OCI-LY7 (cell line): Measurements from ENCODE around the gene SPOCK1. TPM values are rescaled to one million over a fixed set of nuclear protein-coding genes. Genes with fewer than 3 reads are reported as not detected.

Experiments
- BruUV-seq: library from RNA; stranded (reverse); fragments of 400-500 nt; replicated peaks from 2 replicates; lab custom pipeline; 2021; lab: Mats Ljungman, UMichigan
- CTCF ChIA-PET: fragments of 300-600 bp; sonication (Branson Sonifier 250); formaldehyde crosslinking; loops from one replicate; lab custom pipeline; 2022; ENCODE audit warnings: antibody characterized with exemption; ENCODE audit not compliant: unreplicated experiment; lab: Charles Lee
- POLR2A ChIA-PET: fragments of 300-600 bp; sonication (Branson Sonifier 250); formaldehyde crosslinking; loops from one replicate; lab custom pipeline; 2022; ENCODE audit warnings: antibody characterized with exemption; lab: Charles Lee
- DNase-seq: peaks from one replicate; pipeline ENCODE4 v3.0.0-alpha.2; 2015; ENCODE audit warnings: low spot score
- H2AFZ ChIP-seq: fragments of 200-600 bp; sonication (generic), shearing (Covaris generic); 2 replicates; pipeline ENCODE4 v1.6.1; 2014; ENCODE audit warnings: mild to moderate bottlenecking, antibody characterized with exemption, low read length, moderate library complexity
- H3K27ac ChIP-seq: fragments of 200-600 bp; sonication (generic); 2 replicates; pipeline ENCODE4 v1.5.1; 2014; ENCODE audit warnings: mixed run types, low read depth, mild to moderate bottlenecking, moderate library complexity, low read length, inconsistent platforms; ENCODE audit not compliant: poor library complexity, severe bottlenecking
- H3K36me3 ChIP-seq: fragments of 200-600 bp; sonication (generic); 2 replicates; pipeline ENCODE4 v1.6.1; 2014; ENCODE audit warnings: mild to moderate bottlenecking, antibody characterized with exemption, low read length, moderate library complexity, mixed read lengths; ENCODE audit not compliant: insufficient read depth
- H3K4me1 ChIP-seq: fragments of 200-600 bp; sonication (generic); 2 replicates; pipeline ENCODE4 v1.5.1; 2014; ENCODE audit warnings: mild to moderate bottlenecking, low read length; ENCODE audit not compliant: insufficient read depth, poor library complexity, severe bottlenecking
- H3K4me2 ChIP-seq: fragments of 200-600 bp; sonication (generic); 2 replicates; pipeline ENCODE4 v1.6.1; 2014; ENCODE audit warnings: mild to moderate bottlenecking, low read length
- H3K4me3 ChIP-seq: fragments of 200-600 bp; sonication (generic); 2 replicates; pipeline ENCODE4 v1.5.1; 2014; ENCODE audit warnings: mild to moderate bottlenecking, low read depth, low read length; ENCODE audit not compliant: poor library complexity, severe bottlenecking
- H3K79me2 ChIP-seq: fragments of 200-600 bp; sonication (generic); 2 replicates; pipeline ENCODE4 v1.6.1; 2016; ENCODE audit warnings: low read depth, mild to moderate bottlenecking, low read length, moderate library complexity, mixed read lengths; ENCODE audit not compliant: insufficient read depth
- H3K9me2 ChIP-seq: fragments of 200-600 bp; sonication (generic); 2 replicates; pipeline ENCODE4 v1.6.1; 2016; ENCODE audit warnings: mild to moderate bottlenecking, low read length, mixed read lengths; ENCODE audit not compliant: insufficient read depth
- H3K9me3 ChIP-seq: fragments of 200-600 bp; sonication (generic); 2 replicates; pipeline ENCODE4 v1.6.1; 2014; ENCODE audit warnings: mild to moderate bottlenecking, mixed run types, low read length, mixed read lengths
- H4K20me1 ChIP-seq: fragments of 200-600 bp; sonication (generic); 2 replicates; pipeline ENCODE4 v1.6.1; 2014; ENCODE audit warnings: mild to moderate bottlenecking, antibody characterized with exemption, low read length, moderate library complexity, mixed read lengths; ENCODE audit not compliant: insufficient read depth
- EZH2phosphoT487 ChIP-seq: fragments of 200-600 bp; sonication (generic); IDR thresholded peaks from 2 replicates; pipeline ENCODE4 v1.6.1; 2018; ENCODE audit warnings: low read depth, borderline replicate concordance, mild to moderate bottlenecking, mixed run types, antibody characterized with exemption, low read length, moderate library complexity, mixed read lengths
- intact Hi-C: fragments of 100-400 bp; cut with micrococcal nuclease; formaldehyde crosslinking; loops from one replicate; pipeline ENCODE4 v1.10.0; 2022; ENCODE audit not compliant: unreplicated experiment
- total RNA-seq, 2 experiments: library from RNA; depleted of rRNA in 1 of 2; stranded (reverse); fragments of >200 nt in 1 of 2; shearing (Covaris generic) in 1 of 2; gene quantifications; 2 replicates each; pipeline ENCODE4 v1.2.3, GENCODE V29; 2014 to 2022
- TF ChIP-seq, protein P1 (sequence below): fragments of 200-600 bp; sonication (generic); conservative IDR thresholded peaks from 2 replicates; pipeline ENCODE4 v1.5.1; 2014; ENCODE audit warnings: mild to moderate bottlenecking, antibody characterized with exemption, low read length, moderate library complexity, mixed read lengths

Gene SPOCK1
- total RNA-seq, 2 experiments from 2014 or later = 0.29 to 1.5 TPM

DNA sequence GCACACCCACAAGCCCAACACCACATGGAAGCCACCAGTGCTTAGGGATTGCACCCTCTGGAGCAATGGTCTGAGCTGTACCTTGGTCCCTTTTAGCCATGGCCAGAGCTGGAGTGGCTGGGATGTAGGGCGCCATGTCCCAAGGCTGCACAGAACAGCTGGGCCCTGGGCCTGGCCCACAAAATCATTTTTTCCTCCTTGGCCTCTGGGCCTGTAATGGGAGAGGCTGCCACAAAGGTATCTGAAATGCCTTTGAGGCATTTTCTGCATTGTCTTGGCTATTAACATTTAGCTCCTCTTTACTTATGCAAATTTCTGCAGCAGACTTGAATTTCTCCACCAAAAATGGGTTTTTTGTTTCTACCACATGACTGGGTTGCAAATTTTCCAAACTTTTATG, 117.6 kb downstream of the SPOCK1 start:
- BruUV-seq = no TSS peak
- Histone ChIP-seq H3K27ac (no peak overlapping the region), H3K4me1 (no peaks in the 10 kb centered on the region), H2AFZ (no peak overlapping the region), H3K4me3 (no peak overlapping the region), H4K20me1 (no peaks in the 10 kb centered on the region), H3K9me3 (no peaks in the 10 kb centered on the region), H3K79me2 (no peaks in the 10 kb centered on the region), H3K9me2 (no peaks in the 10 kb centered on the region), H3K36me3 (no peaks in the 10 kb centered on the region), H3K4me2 (no peak overlapping the region)
- POLR2A ChIA-PET = no interaction called here
- DNase-seq = no peak
- CTCF ChIA-PET = no interaction called here
- intact Hi-C loops = no loop called here
- TF ChIP-seq, protein P1, sequence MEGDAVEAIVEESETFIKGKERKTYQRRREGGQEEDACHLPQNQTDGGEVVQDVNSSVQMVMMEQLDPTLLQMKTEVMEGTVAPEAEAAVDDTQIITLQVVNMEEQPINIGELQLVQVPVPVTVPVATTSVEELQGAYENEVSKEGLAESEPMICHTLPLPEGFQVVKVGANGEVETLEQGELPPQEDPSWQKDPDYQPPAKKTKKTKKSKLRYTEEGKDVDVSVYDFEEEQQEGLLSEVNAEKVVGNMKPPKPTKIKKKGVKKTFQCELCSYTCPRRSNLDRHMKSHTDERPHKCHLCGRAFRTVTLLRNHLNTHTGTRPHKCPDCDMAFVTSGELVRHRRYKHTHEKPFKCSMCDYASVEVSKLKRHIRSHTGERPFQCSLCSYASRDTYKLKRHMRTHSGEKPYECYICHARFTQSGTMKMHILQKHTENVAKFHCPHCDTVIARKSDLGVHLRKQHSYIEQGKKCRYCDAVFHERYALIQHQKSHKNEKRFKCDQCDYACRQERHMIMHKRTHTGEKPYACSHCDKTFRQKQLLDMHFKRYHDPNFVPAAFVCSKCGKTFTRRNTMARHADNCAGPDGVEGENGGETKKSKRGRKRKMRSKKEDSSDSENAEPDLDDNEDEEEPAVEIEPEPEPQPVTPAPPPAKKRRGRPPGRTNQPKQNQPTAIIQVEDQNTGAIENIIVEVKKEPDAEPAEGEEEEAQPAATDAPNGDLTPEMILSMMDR = no peak
- TF ChIP-seq EZH2phosphoT487 = no peak

DNA sequence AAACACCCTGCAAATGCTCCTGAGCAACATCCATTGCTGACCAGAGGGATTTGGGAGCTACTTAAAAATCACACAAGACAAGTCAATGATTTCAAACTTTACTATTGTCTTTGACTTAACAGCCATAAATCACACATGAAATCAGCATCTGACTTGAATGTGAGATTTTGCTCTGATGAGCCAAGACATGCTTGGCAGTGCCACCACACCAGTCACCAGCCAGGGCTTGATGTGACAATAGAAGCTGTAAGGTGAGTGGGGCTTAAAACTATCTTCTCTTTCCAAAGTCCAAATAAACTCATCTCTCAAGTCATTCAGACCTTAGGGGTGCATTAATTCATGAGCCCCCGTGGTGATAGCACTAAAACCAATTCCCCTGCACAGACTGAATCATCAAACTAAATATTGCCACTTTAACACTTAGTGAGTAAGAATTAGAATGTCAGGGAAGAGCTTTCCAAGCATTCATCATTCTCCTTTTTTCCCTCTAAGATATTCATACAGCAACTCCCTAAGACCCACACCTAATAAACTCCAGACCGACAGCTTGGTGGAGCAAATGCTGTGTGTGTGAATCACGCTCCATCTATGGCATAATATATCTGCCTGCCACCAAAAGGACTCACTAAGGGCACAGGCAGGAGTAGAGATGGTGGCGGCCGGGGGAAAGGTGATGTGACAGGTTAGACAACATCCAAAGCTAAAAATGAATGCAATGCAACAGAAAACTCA, 119.4 kb downstream of the SPOCK1 start:
- CTCF ChIA-PET = no interaction called here

More for the DNA sequence above, 119.4 kb downstream of the SPOCK1 start:
- POLR2A ChIA-PET = interaction anchor here (0.6 kb wide), 1 partner anchor 97 kb away, joined by 3 read pairs; no protein-coding TSS in a partner anchor
- H3K4me1 ChIP-seq = no peaks in the 10 kb centered on the region
- H3K4me2 ChIP-seq = no peak overlapping the region
- no peak overlapping the region for H3K27ac ChIP-seq
- TF ChIP-seq, protein P1 = no peak
- no peak for TF ChIP-seq EZH2phosphoT487
- no peaks in the 10 kb centered on the region for H3K79me2 ChIP-seq
- no TSS peak for BruUV-seq
- no peaks in the 10 kb centered on the region for H3K9me2 ChIP-seq
- no peaks in the 10 kb centered on the region for H4K20me1 ChIP-seq
- H2AFZ ChIP-seq = no peak overlapping the region
- no peaks in the 10 kb centered on the region for H3K9me3 ChIP-seq
- H3K4me3 ChIP-seq = no peak overlapping the region
- no peak for DNase-seq
- intact Hi-C loops = no loop called here
- no peaks in the 10 kb centered on the region for H3K36me3 ChIP-seq
